ENCODE results near the gene TLE4.
"Not testable (repeated sequence)": the region's sequence is repeated elsewhere in the genome, so short reads cannot be mapped to it uniquely, and the experiment has no call there.

TLE4 gene

DNA sequence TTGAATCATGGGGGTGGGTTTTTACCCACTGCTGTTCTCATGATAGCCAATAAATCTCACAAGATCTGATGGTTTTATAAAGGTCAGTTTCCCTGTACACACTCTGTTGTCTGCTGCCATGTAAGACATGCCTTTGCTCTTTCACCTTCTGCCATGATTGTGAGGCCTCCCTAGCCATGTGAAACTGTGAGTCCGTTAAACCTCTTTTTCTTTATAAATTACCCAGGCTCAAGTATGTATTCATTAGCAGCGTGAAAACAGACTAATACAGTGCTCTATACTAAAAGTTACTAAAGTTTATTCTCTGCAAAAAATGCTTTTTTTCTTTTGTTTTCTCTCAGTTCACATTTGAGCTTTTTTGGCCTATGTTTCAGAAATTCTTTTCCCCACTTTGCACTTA lies 33.9 kb upstream of the TLE4 start:
- DNase-seq (ENCODE audit: low read depth), result no peak
- TF ChIP-seq CTCF (IDR thresholded peaks at IDR 0.05; ENCODE audit: low read depth, low read length) (no peak), POLR2A (IDR thresholded peaks at IDR 0.05; ENCODE audit: extremely low read depth, insufficient read length) (no peak), MYC (IDR thresholded peaks at IDR 0.05; ENCODE audit: low read depth, low read length) (no peak), MAX (IDR thresholded peaks at IDR 0.05; ENCODE audit: low read depth, low read length) (no peak)
- H3K4me3 ChIP-seq (ENCODE audit: low read depth, low read length), result no peak overlapping the region

- no peak for DNase-seq (ENCODE audit: low read depth)
- TF ChIP-seq MYC (IDR thresholded peaks at IDR 0.05; ENCODE audit: low read depth, low read length) (no peak), MAX (IDR thresholded peaks at IDR 0.05; ENCODE audit: low read depth, low read length) (no peak), POLR2A (IDR thresholded peaks at IDR 0.05; ENCODE audit: extremely low read depth, insufficient read length) (no peak), CTCF (IDR thresholded peaks at IDR 0.05; ENCODE audit: low read depth, low read length) (no peak)
- no peak overlapping the region for H3K4me3 ChIP-seq (ENCODE audit: low read depth, low read length)
Measured at GRCh38 chr9:79542735-79543620, 28.8 kb upstream of the TLE4 start.

GRCh38 chr9:79544375-79544774 lies 27.4 kb upstream of the TLE4 start:
- DNase-seq (ENCODE audit: low read depth); H3K4me3 ChIP-seq (ENCODE audit: low read depth, low read length): not testable (repeated sequence)

DNA sequence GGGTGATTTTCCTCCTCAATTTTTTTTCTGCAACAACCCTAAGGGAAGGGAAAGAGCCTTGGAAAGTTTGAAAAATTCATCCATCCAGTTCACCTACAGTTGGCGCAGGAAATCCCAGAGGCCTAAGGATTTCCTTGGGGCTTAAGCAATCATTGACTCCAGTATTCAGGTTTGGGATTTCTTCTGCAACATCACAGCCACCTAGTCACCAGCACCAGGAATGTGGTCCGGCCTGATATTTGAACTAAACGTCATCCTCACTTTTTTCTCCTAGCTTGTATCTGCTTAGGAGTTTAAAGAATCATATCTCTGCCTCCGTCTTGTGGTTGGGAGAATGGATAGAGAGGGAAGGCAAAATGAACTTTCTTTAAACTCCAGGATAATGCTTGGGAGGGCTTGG lies 20.2 kb upstream of the TLE4 start:
- TF ChIP-seq MYC (IDR thresholded peaks at IDR 0.05; ENCODE audit: low read depth, low read length), result no peak
- TF ChIP-seq MAX (IDR thresholded peaks at IDR 0.05; ENCODE audit: low read depth, low read length), result no peak
- TF ChIP-seq CTCF (IDR thresholded peaks at IDR 0.05; ENCODE audit: low read depth, low read length), result no peak
- TF ChIP-seq POLR2A (IDR thresholded peaks at IDR 0.05; ENCODE audit: extremely low read depth, insufficient read length), result no peak
- no peak for DNase-seq (ENCODE audit: low read depth)
- no peak overlapping the region for H3K4me3 ChIP-seq (ENCODE audit: low read depth, low read length)

- no peak overlapping the region for H3K4me3 ChIP-seq (ENCODE audit: low read depth, low read length)
- TF ChIP-seq MYC (IDR thresholded peaks at IDR 0.05; ENCODE audit: low read depth, low read length) (no peak), POLR2A (IDR thresholded peaks at IDR 0.05; ENCODE audit: extremely low read depth, insufficient read length) (no peak), MAX (IDR thresholded peaks at IDR 0.05; ENCODE audit: low read depth, low read length) (no peak), CTCF (IDR thresholded peaks at IDR 0.05; ENCODE audit: low read depth, low read length) (no peak)
- DNase-seq (ENCODE audit: low read depth), result peak; percentile 11
Measured at GRCh38 chr9:79551994-79552393, 19.8 kb upstream of the TLE4 start.

GRCh38 chr9:79555474-79556089 lies 16.2 kb upstream of the TLE4 start:
- TF ChIP-seq MAX (IDR thresholded peaks at IDR 0.05; ENCODE audit: low read depth, low read length) (no peak), POLR2A (IDR thresholded peaks at IDR 0.05; ENCODE audit: extremely low read depth, insufficient read length) (no peak), CTCF (IDR thresholded peaks at IDR 0.05; ENCODE audit: low read depth, low read length) (no peak), MYC (IDR thresholded peaks at IDR 0.05; ENCODE audit: low read depth, low read length) (no peak)
- H3K4me3 ChIP-seq (ENCODE audit: low read depth, low read length), result no peak overlapping the region
- DNase-seq (ENCODE audit: low read depth), result no peak
